Bronchial epithelial cell (primary cell): ENCODE measurements around the gene GRIK1. TPM values are rescaled to one million over a fixed set of nuclear protein-coding genes. Genes with fewer than 3 reads are reported as not detected.
A peak's percentile ranks its signal among the peaks of the same experiment; 100 is the strongest.

Source experiments
- DNase-seq: peaks from one replicate; pipeline ENCODE4 v3.0.0-alpha.2; 2010; ENCODE audit warnings: low read depth
- FAIRE-seq: peaks from 2 replicates; lab custom pipeline; 2011; peaks lifted over from hg19 to GRCh38; lab: Jason Lieb, UNC
- H3K27me3 ChIP-seq: 2 replicates; pipeline ENCODE4 v1.5.1; 2011; ENCODE audit warnings: low read length; ENCODE audit not compliant: control insufficient read depth, insufficient read depth
- H3K36me3 ChIP-seq: 2 replicates; pipeline ENCODE4 v1.5.1; 2011; ENCODE audit warnings: low read length; ENCODE audit not compliant: control insufficient read depth, insufficient read depth
- H3K4me3 ChIP-seq: 2 replicates; pipeline ENCODE4 v1.5.1; 2011; ENCODE audit warnings: mild to moderate bottlenecking, low read depth, low read length, control low read depth
- total RNA-seq: library from RNA; depleted of rRNA; stranded (reverse); fragments of >200 nt; gene quantifications from 2 replicates; pipeline ENCODE4 v1.2.1, GENCODE V29; 2014
- TF ChIP-seq, protein P1 (sequence below): IDR thresholded peaks from 2 replicates; pipeline ENCODE4 v1.5.1; 2011; ENCODE audit warnings: mild to moderate bottlenecking, moderate library complexity, low read length, control low read depth, inconsistent platforms; ENCODE audit not compliant: insufficient read depth, severe bottlenecking

Gene GRIK1
- total RNA-seq, 1 donor from 2014 or later, result not detected

DNA sequence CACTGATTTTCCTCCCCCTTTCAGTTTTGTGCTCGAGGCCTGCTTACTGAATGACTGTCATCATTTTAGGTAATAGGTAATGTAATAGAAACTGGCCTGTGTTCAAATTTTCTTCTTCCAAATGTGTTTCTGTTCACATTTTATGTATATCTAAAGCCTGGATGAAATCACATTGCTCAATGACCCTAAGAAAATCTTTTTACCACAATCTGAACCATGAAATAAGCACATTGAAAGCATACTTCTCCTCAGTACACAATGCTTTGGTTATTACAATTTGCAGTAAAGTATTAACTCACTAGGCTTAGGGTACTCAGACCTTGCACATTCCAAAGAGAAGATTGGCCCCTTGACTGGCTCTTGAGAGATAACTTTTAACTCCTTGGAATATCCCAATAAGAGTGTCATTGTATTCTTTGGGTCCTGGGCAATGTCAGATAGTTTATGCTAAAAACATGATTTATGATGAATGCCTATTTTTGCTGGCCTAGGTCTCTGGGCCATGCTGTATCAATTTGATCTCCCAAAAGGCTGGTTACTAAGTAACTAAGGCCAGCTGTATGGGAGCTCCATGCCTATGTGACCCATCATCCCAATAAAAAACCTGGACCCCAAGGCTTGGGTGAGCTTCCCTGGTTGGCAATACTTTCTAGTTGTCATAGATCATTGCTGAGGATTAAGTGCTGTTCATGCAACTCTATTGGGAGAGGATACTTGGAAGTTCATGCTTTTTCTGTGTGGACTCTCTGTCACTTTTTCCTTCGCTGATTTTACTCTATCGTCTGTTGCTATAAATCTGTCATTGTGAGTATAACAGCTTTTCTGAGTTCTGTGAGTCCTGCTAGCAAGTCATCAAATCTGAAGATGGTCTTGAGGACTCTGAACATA, 293.9 kb downstream of the GRIK1 start:
- Histone ChIP-seq H3K36me3 (no peaks in the 10 kb centered on the region), H3K27me3 (no peaks in the 10 kb centered on the region), H3K4me3 (no peak overlapping the region)
- DNase-seq (no peak), FAIRE-seq (no peak)
- TF ChIP-seq, protein P1, sequence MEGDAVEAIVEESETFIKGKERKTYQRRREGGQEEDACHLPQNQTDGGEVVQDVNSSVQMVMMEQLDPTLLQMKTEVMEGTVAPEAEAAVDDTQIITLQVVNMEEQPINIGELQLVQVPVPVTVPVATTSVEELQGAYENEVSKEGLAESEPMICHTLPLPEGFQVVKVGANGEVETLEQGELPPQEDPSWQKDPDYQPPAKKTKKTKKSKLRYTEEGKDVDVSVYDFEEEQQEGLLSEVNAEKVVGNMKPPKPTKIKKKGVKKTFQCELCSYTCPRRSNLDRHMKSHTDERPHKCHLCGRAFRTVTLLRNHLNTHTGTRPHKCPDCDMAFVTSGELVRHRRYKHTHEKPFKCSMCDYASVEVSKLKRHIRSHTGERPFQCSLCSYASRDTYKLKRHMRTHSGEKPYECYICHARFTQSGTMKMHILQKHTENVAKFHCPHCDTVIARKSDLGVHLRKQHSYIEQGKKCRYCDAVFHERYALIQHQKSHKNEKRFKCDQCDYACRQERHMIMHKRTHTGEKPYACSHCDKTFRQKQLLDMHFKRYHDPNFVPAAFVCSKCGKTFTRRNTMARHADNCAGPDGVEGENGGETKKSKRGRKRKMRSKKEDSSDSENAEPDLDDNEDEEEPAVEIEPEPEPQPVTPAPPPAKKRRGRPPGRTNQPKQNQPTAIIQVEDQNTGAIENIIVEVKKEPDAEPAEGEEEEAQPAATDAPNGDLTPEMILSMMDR, result no peak

DNA sequence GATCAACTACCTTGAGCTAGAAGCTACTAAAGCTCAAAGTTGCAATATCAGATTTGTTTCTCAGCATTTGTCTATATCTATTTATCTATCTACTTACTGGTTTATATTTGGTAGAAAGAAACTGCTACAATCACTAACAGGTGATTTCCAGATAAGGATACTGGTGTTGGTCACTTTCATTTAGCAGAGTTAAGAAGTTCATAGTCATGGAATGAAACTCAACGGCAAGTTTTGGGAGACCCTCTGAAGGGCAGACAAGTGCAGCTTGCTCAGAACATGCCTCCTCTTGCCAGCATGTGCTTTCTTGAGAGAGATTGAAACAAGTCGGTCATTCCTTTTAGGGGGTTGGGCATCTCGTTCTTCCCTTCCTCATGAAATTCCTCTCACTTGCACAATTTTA, 296.5 kb downstream of the GRIK1 start:
- FAIRE-seq (no peak), DNase-seq (no peak)
- TF ChIP-seq, protein P1, result no peak
- Histone ChIP-seq H3K27me3 (no peaks in the 10 kb centered on the region), H3K4me3 (no peak overlapping the region), H3K36me3 (no peaks in the 10 kb centered on the region)

DNA sequence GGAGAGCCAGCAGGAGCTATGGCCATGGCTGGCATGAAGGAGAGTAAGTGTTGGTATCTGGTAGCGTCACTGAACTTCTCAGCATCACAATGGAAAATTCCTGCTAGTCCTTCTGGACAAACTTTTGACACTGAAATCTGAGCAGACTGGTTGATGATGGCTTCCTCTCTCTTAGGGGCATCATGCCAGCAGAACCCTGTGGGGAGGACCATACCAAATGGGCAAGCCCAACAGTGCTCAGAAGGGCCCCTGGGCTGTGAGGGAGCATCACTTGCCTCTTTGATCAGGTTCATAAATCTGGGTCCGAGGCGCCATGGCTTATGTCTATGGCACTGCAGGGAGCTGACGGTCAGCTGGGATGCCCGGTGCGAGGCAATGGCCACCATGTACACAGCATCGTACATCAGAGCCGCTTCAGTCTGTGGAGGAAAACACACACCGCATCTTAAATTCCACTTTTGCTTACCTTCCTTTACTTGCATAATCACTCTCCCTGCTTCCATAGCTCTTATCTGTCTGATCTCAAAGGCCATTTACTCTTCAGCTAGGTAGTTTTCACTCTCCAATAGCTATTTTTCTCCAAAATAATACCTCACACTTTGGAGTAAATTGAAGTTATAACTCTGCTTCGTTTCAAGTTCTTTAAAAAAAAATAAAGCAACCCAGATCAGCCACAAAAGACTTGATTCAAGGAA, 297.1 kb downstream of the GRIK1 start:
- H3K36me3 ChIP-seq, result no peaks in the 10 kb centered on the region
- no peak for DNase-seq
- TF ChIP-seq, protein P1, result no peak
- FAIRE-seq, result no peak
- H3K4me3 ChIP-seq, result no peak overlapping the region
- no peaks in the 10 kb centered on the region for H3K27me3 ChIP-seq

DNA sequence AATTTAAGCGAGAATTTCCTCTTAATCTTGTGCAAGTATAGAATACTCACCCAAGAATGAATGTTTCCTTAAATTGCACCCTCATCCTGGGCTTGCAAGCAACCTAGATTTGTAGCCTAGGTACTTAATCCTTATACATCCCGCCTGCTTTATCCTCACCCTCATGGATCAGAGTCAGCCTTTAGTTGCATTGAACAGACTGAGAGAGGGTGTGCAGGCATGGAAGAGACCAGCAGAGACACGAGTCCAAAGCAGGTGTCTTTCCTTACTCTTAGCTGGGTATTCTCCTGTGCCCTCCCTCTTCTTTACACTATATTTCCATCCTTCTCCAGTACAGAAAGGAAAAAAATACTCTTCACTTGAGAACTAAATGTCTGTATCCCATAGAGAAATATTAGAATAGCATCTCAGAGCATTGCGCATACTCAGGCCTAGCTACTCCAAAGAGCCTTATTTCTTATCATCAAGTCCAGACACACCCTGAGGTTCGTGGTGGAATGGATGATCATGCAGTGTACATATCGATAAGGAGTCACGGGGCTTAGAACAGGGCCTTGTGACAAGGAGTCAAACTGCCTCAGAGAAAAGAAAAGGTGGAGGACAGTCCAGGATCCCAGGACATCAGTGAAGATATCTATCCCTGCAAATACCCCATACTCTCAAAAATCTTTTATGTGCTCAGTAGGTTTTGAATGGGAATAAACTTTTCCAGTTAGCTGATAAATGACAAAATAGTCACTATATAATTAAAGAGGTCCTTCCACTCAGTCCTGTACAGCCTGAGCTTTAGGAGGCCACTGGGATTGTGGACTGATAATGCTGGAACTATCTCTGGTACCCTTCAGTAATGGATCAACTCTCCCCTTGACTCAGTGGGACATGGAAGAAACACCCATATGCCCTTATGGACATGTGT, 297.9 kb downstream of the GRIK1 start:
- H3K27me3 ChIP-seq, result no peaks in the 10 kb centered on the region
- peak; percentile 91 for FAIRE-seq
- no peak for DNase-seq
- TF ChIP-seq, protein P1, result no peak
- no peaks in the 10 kb centered on the region for H3K36me3 ChIP-seq
- H3K4me3 ChIP-seq, result no peak overlapping the region

DNA sequence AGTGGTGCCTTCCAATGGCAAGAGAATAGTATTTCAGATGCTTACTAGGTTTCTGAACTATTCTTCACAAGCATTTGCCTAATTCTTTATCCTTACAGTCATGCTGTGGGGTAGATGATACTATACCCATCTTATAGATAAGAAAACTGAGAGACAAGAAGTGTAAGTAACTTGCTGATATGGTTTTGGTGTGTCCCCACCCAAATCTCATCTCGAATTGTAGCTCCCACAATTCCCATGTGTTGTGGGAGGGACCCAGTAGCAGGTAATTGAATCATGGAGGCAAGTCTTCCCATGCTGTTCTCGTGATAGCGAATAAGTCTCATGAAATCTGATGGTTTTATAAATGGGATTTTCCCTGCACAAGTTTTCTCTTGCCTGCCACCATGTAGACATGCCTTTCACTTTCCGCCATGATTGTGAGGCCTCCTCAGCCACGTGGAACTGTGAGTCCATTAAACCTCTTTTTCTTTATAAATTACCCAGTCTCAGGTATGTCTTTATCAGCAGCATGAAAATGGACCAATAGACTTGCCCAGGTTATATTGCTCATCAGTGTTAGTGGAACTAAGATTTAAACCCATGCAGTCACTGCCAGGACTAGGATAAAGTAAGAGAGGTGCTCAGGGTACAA, 298.7 kb downstream of the GRIK1 start:
- FAIRE-seq (no peak), DNase-seq (no peak)
- Histone ChIP-seq H3K36me3 (no peaks in the 10 kb centered on the region), H3K27me3 (no peaks in the 10 kb centered on the region), H3K4me3 (no peak overlapping the region)
- TF ChIP-seq, protein P1, result no peak
